Measurements from ENCODE around the gene NEFH. TPM values are rescaled to one million over a fixed set of nuclear protein-coding genes. Genes with fewer than 3 reads are reported as not detected.

Gene NEFH
- total RNA-seq, 8 experiments from 2014 or later = 6.0 to 18.7 (median 11.2) TPM

- H3K4me3 ChIP-seq = no peak overlapping the region
- ATAC-seq (replicated peaks in 6 of 8) = no peak
- in situ Hi-C loops (cut with MboI; ENCODE audit: low pct_unique_long_range_greater_than_20kb in 2 of 9, low sequenced_read_pairs in 9 of 9, unreplicated experiment in 9 of 9) = no loop called here
- no peaks in the 10 kb centered on the region for H3K4me1 ChIP-seq (replicated peaks in 1 of 2)
- WGBS, 10 experiments = 51 to 100% (median 86%) methylated on average over 1 to 8 of the region's 11 CpGs; no CpG with 5 or more reads in 4 of the 10 experiments
- H3K27ac ChIP-seq = no peak overlapping the region
Observed at GRCh38 chr22:29449296-29449875, 30.6 kb upstream of the NEFH start.

DNA sequence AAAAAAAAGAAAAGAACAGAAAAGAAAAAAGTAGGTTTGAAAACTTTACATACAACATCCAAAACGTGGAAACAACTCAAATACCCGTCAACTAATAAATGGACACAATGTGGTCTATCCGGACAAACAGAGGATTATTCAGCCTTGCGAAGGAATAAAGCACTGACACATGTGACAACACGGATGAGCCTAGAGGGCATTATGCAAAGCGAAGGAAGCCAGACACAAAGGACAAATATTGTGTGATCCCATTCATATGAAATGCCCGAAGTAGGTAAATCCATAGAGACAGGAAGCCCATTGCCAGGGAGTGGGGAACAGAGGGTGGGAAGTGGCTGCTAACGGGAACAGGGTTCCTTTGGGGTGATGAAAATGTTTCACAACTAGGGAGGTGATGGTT, 29.8 kb upstream of the NEFH start:
- in situ Hi-C loops (cut with MboI; ENCODE audit: low pct_unique_long_range_greater_than_20kb in 2 of 9, low sequenced_read_pairs in 9 of 9, unreplicated experiment in 9 of 9) = no loop called here
- Histone ChIP-seq H3K4me1 (replicated peaks in 1 of 2) (no peaks in the 10 kb centered on the region), H3K4me3 (no peak overlapping the region), H3K27ac (no peak overlapping the region)
- 42 to 90% (median 80%) methylated on average over 2 to 8 of the region's 8 CpGs for WGBS, 10 experiments
- ATAC-seq (replicated peaks in 6 of 8) = no peak

- H3K4me3 ChIP-seq = no peak overlapping the region
- no peak for ATAC-seq (replicated peaks in 6 of 8)
- in situ Hi-C loops (cut with MboI; ENCODE audit: low pct_unique_long_range_greater_than_20kb in 2 of 9, low sequenced_read_pairs in 9 of 9, unreplicated experiment in 9 of 9) = no loop called here
- H3K27ac ChIP-seq = no peak overlapping the region
- WGBS, 10 experiments = 64 to 100% (median 89%) methylated on average over 1 to 4 of the region's 4 CpGs; no CpG with 5 or more reads in 1 of the 10 experiments
- H3K4me1 ChIP-seq (replicated peaks in 1 of 2) = peaks cover 4 to 10% of the 10 kb centered on the region in 2 donors
Observed at GRCh38 chr22:29451863-29452262, 28.2 kb upstream of the NEFH start.

DNA sequence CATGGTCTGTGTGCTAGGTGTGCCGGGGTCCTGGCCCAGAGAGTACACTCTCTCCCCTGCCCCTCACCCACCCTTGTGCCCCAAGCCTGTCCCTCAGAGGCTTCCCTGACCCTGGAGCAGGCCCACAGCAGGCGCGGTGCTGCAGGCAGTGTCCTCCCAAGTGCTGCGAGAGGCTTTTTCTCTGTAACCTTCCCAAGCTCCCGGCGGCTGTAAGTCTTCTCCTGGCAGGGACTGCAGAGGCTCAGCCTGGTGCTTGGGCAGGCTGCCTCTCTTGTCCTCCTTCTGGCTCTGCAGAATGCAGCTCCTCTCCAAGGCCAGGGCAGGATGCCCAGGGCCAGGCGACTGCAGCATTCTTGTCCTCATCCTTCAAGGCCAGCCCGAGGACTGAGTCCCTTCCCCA, 25.7 kb upstream of the NEFH start:
- 70 to 100% (median 84%) methylated on average over 2 to 4 of the region's 8 CpGs; no CpG with 5 or more reads in 6 of the 10 experiments for WGBS, 10 experiments
- in situ Hi-C loops (cut with MboI; ENCODE audit: low pct_unique_long_range_greater_than_20kb in 2 of 9, low sequenced_read_pairs in 9 of 9, unreplicated experiment in 9 of 9) = no loop called here
- Histone ChIP-seq H3K4me1 (replicated peaks in 1 of 2) (peaks cover 4 to 11% of the 10 kb centered on the region in 2 donors), H3K4me3 (no peak overlapping the region), H3K27ac (no peak overlapping the region)
- no peak for ATAC-seq (replicated peaks in 6 of 8)

DNA sequence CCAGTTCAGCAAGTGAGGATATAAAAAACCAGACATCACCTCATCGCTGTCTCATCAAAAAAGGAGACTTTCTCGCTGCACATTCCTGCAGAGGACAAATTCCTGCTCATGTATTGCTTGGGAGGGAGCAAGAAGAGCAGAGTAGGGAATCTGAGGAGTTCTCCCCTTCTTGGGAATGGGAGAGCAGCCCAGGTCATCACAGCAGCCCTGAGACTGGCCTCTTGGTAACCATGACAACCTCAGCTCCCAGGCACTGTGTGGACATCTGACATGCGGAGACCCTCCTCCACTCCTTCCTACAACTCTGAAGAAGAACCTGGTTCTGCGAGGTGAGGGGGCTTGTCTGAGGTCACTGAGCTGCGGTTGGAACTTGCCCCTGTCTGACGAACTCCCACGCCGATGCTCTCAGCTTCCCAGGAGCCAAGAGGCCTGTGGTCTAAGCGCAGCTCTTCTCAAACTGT, 23.8 kb upstream of the NEFH start:
- Histone ChIP-seq H3K4me3 (no peak overlapping the region), H3K4me1 (replicated peaks in 1 of 2) (peaks cover 4 to 11% of the 10 kb centered on the region in 2 donors), H3K27ac (no peak overlapping the region)
- in situ Hi-C loops (cut with MboI; ENCODE audit: low pct_unique_long_range_greater_than_20kb in 2 of 9, low sequenced_read_pairs in 9 of 9, unreplicated experiment in 9 of 9) = no loop called here
- 50 to 100% (median 87%) methylated on average over 1 to 3 of the region's 9 CpGs; no CpG with 5 or more reads in 4 of the 10 experiments for WGBS, 10 experiments
- peak in 4 of 8 experiments; percentile 30 to 40 (median 34) for ATAC-seq (replicated peaks in 6 of 8)

DNA sequence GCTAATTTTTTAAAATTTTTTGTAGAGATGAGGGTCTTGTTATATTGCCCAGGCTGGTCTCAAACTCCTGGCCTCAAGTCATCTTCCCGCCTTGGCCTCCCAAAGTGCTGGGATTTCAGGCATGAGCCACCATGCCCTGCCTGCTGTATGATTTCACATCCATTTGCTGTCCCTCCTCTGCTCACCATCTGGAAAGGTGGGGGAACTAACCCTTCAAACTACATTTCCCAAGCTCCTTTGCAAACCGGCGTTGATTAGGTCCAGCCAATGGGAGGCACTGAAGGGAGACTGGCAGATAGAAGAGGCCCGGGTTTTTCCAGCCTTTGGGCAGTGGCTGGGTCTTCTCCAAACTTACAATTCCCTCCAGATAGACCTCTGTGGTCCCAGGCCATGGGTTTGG, 22.3 kb upstream of the NEFH start:
- peak in 3 of 8 experiments; percentile 59 to 83 (median 65) for ATAC-seq (replicated peaks in 6 of 8)
- 0 to 44% (median 18%) methylated on average over 1 to 3 of the region's 4 CpGs; no CpG with 5 or more reads in 4 of the 10 experiments for WGBS, 10 experiments
- H3K4me1 ChIP-seq (replicated peaks in 1 of 2) = peaks cover 4 to 11% of the 10 kb centered on the region in 2 donors
- H3K27ac ChIP-seq = no peak overlapping the region
- no peak overlapping the region for H3K4me3 ChIP-seq
- in situ Hi-C loops (cut with MboI; ENCODE audit: low pct_unique_long_range_greater_than_20kb in 2 of 9, low sequenced_read_pairs in 9 of 9, unreplicated experiment in 9 of 9) = no loop called here

DNA sequence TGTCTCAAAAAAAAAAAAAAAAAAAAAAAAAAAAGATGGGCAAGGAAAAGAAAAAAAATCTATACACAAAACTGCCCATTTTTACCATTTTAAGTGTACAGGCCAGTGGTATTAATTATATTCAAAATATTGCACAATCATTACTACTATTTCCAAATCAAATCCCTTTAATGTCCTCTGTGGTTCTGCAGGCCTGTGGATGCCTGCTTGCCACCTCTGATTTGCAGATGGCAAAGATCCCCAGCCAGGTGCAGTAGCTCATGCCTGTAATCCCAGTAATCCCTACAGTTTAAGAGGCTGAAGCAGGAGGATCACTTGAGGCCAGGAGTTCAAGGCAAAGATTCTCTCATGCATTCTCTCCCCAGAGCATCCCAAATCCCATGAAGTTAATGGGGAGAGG, 21.5 kb upstream of the NEFH start:
- peaks cover 11 to 16% of the 10 kb centered on the region in 2 donors for H3K4me1 ChIP-seq (replicated peaks in 1 of 2)
- H3K4me3 ChIP-seq = no peak overlapping the region
- H3K27ac ChIP-seq = no peak overlapping the region
- in situ Hi-C loops (cut with MboI; ENCODE audit: low pct_unique_long_range_greater_than_20kb in 2 of 9, low sequenced_read_pairs in 9 of 9, unreplicated experiment in 9 of 9) = no loop called here
- no peak for ATAC-seq (replicated peaks in 6 of 8)

GRCh38 chr22:29459773-29460172, 20.2 kb upstream of the NEFH start:
- Histone ChIP-seq H3K4me3 (no peak overlapping the region), H3K27ac (no peak overlapping the region), H3K4me1 (replicated peaks in 1 of 2) (peaks cover 20 to 24% of the 10 kb centered on the region in 2 donors)
- 0 to 87% methylated on average over 1 to 3 of the region's 9 CpGs; no CpG with 5 or more reads in 8 of the 10 experiments for WGBS, 10 experiments
- in situ Hi-C loops (cut with MboI; ENCODE audit: low pct_unique_long_range_greater_than_20kb in 2 of 9, low sequenced_read_pairs in 9 of 9, unreplicated experiment in 9 of 9) = no loop called here
- ATAC-seq (replicated peaks in 6 of 8) = peak in 6 of 8 experiments; percentile 42 to 83 (median 61)

DNA sequence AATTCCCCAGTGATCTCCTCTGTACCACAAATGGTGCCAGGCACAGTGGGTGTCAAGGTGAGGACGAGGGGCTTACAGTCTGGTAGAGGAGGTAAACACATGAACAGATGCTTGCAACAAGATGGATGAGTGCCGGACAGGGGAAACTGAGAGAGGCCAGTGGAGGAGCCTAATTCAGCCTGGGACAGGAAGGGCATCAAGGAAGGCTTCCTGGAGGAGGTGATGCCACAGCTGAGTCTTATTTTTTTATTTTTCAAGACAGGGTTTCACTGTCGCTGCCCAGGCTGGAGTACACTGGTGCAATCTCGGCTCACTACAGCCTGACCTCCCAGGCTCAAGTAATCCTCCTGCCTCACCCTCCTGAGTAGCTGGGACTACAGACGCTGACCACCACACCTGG, 18.8 kb upstream of the NEFH start:
- in situ Hi-C loops (cut with MboI; ENCODE audit: low pct_unique_long_range_greater_than_20kb in 2 of 9, low sequenced_read_pairs in 9 of 9, unreplicated experiment in 9 of 9) = no loop called here
- WGBS, 10 experiments = 17 to 100% (median 84%) methylated on average over 1 to 4 of the region's 5 CpGs; no CpG with 5 or more reads in 4 of the 10 experiments
- H3K4me1 ChIP-seq (replicated peaks in 1 of 2) = peaks cover 17 to 20% of the 10 kb centered on the region in 2 donors
- no peak for ATAC-seq (replicated peaks in 6 of 8)
- H3K4me3 ChIP-seq = no peak overlapping the region
- H3K27ac ChIP-seq = no peak overlapping the region

DNA sequence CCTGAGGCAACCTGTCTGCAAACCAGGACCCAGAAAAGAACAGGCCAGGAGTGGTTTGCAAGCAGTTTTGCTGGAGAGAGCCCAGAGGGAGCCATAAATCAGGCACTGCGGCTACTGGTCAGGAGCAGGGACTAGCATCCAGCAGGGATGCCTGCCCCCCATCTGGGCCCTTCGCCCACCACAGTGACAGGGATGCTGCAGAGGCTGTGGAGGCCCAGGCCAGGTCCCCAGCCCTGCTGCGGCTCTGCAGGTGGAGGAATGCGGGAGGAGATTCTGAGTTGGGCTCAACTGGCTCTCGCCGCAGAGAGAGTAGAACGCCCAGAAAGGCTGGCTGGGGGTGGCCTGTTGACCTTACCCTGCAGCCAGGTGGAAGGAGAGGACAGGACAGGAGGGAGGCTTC, 16.4 kb upstream of the NEFH start:
- WGBS, 10 experiments = 80 to 100% (median 83%) methylated on average over 2 to 4 of the region's 7 CpGs; no CpG with 5 or more reads in 7 of the 10 experiments
- H3K4me1 ChIP-seq (replicated peaks in 1 of 2) = peaks cover 14 to 16% of the 10 kb centered on the region in 2 donors
- ATAC-seq (replicated peaks in 6 of 8) = peak in 5 of 8 experiments; percentile 64 to 92 (median 84)
- peak overlapping the region; percentile 67 to 75 for H3K27ac ChIP-seq
- in situ Hi-C loops (cut with MboI; ENCODE audit: low pct_unique_long_range_greater_than_20kb in 2 of 9, low sequenced_read_pairs in 9 of 9, unreplicated experiment in 9 of 9) = no loop called here
- H3K4me3 ChIP-seq = no peak overlapping the region

DNA sequence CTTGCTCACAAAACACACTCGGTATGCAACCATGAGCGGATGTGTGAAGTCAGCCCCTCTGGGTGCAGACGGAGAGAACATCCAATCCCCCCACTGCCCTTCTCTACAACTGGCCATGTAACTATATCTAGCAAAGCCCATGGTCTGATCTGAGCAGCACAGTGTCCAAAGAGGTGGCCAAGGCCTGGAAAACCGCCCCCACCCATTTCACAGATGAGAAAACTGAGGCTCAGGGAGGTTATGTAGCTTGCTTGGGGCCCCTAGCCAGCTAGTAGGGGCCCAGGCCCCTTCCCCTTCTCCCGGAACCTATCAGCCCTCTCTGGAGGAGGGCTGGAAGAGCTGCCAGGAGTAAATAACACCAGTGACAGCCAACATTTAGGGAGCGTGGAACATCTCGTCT, 15.4 kb upstream of the NEFH start:
- H3K4me1 ChIP-seq (replicated peaks in 1 of 2) = peaks cover 14 to 16% of the 10 kb centered on the region in 2 donors
- in situ Hi-C loops (cut with MboI; ENCODE audit: low pct_unique_long_range_greater_than_20kb in 2 of 9, low sequenced_read_pairs in 9 of 9, unreplicated experiment in 9 of 9) = no loop called here
- WGBS, 10 experiments = 20 to 95% (median 67%) methylated on average over 1 to 4 of the region's 7 CpGs; no CpG with 5 or more reads in 5 of the 10 experiments
- no peak overlapping the region for H3K4me3 ChIP-seq
- no peak for ATAC-seq (replicated peaks in 6 of 8)
- peak overlapping the region in 1 of 2 donors; percentile 60 for H3K27ac ChIP-seq

DNA sequence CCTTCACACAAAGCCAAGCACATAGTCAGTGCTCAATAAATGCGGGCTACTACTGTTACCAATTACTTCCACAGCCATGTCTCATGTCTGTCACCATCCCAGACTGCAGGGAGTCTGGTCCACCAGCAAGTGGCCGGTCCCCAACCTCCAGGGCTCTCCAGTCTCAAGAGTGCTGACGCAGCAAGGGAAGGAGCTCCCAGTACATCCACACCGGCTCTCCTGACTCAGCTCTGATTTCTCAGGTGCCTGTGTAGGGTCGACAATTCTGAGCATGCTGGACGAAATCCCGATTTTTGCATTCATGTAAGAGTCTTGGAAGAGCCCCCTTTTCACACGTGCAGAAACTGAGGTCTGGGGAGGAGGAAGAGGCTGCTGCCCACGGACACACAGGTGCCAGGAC, 10.3 kb upstream of the NEFH start:
- WGBS, 10 experiments = 48 to 100% (median 68%) methylated on average over 2 to 8 of the region's 9 CpGs; no CpG with 5 or more reads in 2 of the 10 experiments
- H3K4me3 ChIP-seq = no peak overlapping the region
- in situ Hi-C loops (cut with MboI; ENCODE audit: low pct_unique_long_range_greater_than_20kb in 2 of 9, low sequenced_read_pairs in 9 of 9, unreplicated experiment in 9 of 9) = no loop called here
- H3K4me1 ChIP-seq (replicated peaks in 1 of 2) = no peaks in the 10 kb centered on the region
- ATAC-seq (replicated peaks in 6 of 8) = peak in 3 of 8 experiments; percentile 12 to 24 (median 13)
- H3K27ac ChIP-seq = no peak overlapping the region

- no peak overlapping the region for H3K27ac ChIP-seq
- 0 to 82% (median 70%) methylated on average over 1 to 13 of the region's 54 CpGs; no CpG with 5 or more reads in 5 of the 10 experiments for WGBS, 10 experiments
- peak; percentile 79 to 97 (median 89) for ATAC-seq (replicated peaks in 6 of 8)
- H3K4me3 ChIP-seq = peak overlapping the region in 1 of 5 donors; percentile 5
- in situ Hi-C loops (cut with MboI; ENCODE audit: low pct_unique_long_range_greater_than_20kb in 2 of 9, low sequenced_read_pairs in 9 of 9, unreplicated experiment in 9 of 9) = no loop called here
- H3K4me1 ChIP-seq (replicated peaks in 1 of 2) = no peaks in the 10 kb centered on the region
Observed at GRCh38 chr22:29470159-29470855, 9.7 kb upstream of the NEFH start.
